Glomerular visceral epithelial cell (primary cell): ENCODE results near the gene PKM.
A peak's percentile ranks its signal among the peaks of the same experiment; 100 is the strongest.
"Not testable (repeated sequence)": the region's sequence is repeated elsewhere in the genome, so short reads cannot be mapped to it uniquely, and the experiment has no call there.

ENCODE experiments used
- DNase-seq: peaks from one replicate; pipeline ENCODE4 v3.0.0-alpha.2; 2016; ENCODE audit errors: extremely low spot score

PKM gene

GRCh38 chr15:72231066-72231832 lies at the start of gene PKM:
PKM (minus strand) TSS chr15:72231190; CDS start chr15:72219097, 12,093 bp downstream.
- peak; percentile 98 for DNase-seq

DNA sequence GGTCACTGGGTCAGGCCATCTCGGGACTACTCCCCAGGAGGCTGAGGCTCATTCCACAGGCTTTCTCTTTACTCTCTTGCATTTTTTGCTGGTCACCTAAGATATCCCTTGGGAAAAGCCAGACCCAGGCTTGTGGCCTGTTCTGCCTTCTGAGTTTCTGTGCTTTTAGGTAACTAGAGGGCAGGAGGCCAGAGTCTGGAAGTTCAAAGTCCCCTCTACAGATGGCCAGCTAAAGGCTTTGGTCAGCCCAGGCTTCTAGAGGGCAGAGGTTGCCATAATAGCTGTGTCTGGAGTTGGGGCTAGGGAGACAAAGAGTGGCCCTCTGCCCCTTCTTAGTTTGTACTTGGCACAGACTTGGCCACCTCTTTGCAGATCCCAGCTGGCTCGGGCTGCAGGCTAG lies 49.8 kb upstream of the PKM start:
- DNase-seq: no peak

GRCh38 chr15:72278737-72279136 lies 47.7 kb upstream of the PKM start:
- no peak for DNase-seq

GRCh38 chr15:72276326-72276700 lies 45.3 kb upstream of the PKM start:
- no peak for DNase-seq

DNA sequence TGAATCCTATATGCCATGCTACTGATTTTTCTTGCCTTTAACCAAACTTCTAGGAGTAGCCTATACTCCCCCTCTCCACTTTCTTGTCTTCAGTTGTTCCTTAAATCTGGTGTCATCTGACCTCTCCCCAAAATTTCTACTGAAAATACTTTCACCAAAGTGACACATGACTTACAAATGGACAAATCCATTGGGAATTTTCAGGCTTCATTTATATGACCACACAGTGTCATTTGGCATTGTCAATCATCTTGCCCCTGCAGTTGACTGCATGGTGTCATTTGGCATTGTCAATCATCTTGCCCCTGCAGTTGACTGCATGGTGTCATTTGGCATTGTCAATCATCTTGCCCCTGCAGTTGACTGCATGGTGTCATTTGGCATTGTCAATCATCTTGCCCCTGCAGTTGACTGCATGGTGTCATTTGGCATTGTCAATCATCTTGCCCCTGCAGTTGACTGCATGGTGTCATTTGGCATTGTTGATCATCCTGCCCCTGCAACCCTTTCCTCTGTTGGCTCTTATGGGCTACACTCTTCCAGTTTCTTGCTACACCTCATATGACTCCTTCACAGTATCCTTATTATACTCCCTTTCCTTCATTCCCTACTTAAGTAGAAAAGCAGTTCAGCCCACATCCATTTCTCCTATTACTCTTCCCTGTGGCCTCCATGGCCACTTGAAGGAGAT lies 44.8 kb upstream of the PKM start:
- DNase-seq: not testable (repeated sequence)

DNA sequence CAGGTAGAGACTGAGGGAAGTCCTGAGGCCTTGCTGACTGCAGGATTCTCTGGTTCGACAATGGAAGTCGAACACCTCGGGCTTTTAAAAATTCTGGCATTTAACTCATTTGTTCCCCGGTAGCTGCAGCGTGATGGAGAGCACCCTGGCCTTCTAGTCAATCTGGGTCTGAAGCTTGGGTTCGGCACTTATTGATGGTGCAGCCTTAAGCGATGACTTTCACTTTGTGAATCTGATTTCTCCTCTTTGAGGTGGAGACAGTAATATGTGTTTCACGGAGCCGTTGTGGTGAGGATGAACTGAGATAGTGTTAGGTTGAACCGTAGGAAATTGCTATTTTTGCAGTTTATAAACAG lies 42.0 kb upstream of the PKM start:
- no peak for DNase-seq

DNA sequence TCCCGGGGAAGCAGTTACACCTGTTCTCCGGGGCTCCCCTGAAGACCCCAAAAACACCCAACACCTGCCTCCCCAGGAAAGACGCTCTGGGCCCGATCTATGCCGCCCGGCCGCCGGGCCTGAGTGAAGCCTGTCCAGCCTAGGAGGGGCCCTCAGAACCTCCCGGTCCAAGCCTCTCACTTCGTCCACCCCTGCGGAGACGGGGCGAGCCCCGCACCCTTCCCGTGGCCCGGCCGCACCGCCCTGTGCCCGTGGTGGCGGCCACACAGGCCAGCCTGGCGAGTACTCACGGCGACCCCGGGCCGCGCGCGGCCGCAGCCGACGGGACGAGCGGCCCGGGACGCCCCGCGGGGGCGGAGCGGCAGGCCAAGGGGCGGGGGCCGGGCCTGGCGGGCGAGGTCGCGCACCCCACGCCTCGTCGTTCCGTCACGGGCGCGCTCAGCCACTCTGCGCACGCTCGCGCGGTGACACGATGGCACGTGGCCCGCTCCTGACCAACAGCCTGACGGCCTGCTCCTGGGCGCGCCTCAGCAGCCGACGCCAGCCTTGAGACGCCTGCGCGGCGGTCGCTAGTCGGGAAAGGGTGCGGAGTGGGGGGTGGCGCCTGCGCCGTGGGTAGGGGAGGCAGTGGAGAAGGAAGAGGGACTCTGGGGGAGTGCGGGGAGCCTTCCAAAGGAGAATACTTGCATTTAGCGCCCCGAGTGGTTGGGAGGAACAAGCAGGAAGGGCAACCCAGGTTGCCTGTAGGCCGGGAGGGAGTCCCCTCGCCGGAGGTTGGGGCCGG lies 41.4 kb upstream of the PKM start, which contains the start of gene PARP6:
Gene PARP6 (minus strand): TSS at position 342 of the 784 bp plus-strand sequence. CDS start 5,077 bp downstream, outside the sequence.
- peak; percentile 99 for DNase-seq

DNA sequence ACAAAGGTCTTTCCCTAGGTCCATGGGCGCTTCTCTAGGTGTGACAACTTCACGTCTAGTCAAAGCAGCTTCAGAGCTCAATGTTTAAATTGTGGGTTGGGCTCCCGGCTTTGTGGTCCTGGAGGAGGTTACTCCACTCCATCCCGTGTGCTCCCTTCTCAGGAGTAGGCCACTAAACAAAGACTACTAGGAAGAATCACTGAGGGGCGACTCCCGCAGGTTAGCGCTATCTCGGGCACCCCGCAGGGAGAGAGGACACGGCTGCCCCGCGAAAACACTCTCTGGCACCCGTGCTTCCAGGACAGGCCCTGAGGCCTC lies 40.9 kb upstream of the PKM start:
- DNase-seq: peak; percentile 31

- no peak for DNase-seq
Measured at GRCh38 chr15:72271221-72271620, 40.2 kb upstream of the PKM start.

DNA sequence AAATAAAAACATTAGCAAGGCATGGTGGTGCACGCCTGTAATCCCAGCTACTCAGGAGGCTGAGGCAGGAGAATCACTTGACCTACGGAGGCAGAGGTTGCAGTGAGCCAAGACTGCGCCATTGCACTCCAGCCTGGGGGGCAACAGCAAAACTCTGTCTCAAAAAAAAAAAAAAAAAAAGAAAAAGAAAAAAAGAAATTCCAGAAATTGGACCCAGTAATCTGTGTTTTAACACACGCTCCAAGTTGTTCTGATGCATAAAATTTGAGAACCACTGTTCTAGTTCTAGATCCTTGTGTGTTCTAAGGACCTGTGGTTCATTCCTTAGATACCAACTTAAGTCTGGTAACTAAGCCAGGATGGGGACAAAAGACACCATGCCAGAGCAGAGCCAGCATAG lies 38.7 kb upstream of the PKM start:
- DNase-seq: no peak

- no peak for DNase-seq
Measured at GRCh38 chr15:72265031-72265430, 34.0 kb upstream of the PKM start.

DNA sequence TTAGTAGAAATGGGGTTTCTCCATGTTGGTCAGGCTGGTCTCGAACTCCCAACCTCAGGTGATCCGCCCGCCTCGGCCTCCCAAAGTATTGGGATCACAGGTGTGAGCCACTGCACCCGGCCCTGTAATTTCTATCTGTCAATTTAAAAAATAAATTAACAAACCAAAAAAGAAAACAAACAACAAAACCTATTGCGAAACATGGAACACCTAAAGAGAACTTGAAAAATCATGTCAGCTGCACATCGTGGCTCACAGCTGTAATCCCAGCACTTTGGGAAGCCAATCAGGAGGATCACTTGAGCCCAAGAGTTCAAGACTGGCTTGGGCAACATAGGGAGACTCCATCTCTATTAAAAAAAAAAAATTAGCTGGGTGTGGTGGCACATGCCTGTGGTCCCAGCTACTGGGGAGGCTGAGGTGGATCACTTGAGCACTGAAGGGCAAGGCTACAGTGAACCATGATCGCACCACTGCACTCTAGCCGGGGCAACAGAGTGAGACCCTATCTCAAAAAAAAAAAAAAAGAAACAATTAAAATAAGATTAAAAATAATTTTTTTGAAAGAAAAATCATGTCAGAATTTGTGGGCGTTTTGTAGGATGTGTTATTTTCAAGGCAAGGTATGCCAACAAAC lies 21.8 kb upstream of the PKM start:
- no peak for DNase-seq

DNA sequence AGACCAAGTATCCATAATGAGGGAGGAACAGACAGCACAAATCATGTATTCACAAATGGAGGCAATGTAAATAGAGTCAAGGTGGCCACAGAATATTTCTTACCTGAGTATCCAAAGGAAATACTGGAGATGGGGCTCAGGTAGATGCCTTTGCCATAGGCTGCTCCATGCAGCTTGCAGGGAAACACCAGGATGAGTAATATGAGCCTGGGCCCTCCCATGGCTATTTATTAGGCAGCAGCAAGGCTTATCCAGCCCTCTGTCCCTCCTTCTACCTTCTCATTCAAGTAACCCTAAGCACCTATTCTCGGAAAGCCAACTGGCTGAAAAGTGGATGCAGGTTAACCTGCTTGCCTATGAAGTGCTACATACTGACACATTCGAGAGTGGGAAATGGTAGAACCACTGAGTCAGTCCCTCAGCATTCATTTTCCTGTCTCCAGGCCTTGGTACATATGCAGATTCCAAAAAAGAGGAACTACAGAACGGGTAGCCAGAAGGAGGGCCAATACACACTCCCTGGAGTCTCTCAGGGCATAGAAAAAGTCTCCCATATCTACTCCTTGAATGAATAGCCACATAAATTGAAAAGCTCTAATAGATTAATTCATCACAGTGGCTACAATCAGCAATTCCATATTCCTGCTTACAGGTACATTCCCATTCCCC lies 18.3 kb upstream of the PKM start:
- DNase-seq: no peak

DNA sequence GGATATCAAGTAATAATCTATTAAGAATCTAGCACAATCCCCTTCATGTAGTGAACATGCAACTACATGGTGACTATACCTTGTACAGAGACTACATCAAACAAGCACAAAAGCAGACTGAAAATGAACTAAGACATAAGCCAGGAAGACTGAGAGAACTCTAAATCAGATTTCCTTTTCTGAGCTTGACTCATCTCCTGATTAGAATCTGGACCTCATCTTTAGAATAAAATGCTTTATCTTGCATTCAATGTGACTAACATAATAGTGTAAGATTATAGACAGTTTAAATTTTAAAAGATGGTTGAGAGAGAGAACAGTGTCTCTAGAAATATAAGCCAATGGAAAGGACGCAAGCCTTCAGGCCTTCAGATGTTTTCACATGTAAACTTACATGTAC lies 17.5 kb upstream of the PKM start:
- DNase-seq: no peak

DNA sequence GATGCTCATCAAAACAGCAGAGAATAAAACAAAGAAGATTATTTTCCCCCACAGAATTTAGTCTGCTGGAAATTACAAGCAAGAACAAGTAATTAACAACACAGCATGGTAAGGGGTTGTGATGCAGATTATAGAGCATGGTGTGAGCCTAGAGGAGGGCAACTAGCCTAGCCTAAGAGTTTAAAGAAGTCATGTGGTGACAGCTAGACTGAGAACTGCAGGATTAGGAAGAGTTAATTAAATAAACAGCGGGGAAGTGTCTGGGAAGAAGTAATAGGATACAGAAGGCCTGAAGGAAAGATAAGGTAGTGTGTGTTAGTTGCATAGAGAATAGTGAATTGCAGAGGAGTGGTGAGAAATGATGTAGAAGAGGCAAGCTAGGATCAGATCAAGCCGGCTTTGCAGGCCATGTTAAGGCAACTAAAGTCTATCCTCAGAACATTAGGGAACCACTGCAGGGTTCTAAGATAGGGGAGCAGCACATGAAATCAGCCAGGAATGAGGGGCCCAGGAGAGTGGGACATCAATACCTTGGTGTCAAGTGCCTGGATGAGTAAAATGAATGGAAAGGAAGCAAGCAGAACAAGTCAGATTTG lies 11.9 kb upstream of the PKM start:
- DNase-seq: no peak

DNA sequence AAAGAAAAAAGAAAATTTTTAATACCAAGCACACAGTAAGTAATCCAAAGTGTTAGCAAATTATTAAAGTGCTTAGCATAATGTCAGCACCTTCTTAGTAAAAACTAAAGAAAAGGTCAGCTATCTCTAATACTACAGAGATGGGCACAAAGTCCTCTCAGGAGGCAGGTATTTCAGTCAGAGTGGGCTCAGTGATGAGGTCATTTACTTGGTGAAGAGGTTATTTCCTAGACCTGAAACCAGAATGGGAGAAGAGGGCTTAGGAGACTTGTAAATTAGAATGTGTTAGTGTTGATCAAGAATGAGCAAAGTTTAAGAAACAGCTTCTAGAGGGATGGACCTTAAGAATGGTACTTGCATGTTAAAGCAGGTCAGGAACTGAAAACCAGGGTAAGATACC lies 8.7 kb upstream of the PKM start:
- no peak for DNase-seq

GRCh38 chr15:72238586-72238985 lies 7.6 kb upstream of the PKM start:
- no peak for DNase-seq

- DNase-seq: no peak
Measured at GRCh38 chr15:72237853-72238224, 6.8 kb upstream of the PKM start.

- peak; percentile 96 for DNase-seq
Measured at GRCh38 chr15:72237029-72237852, 6.3 kb upstream of the PKM start.

DNA sequence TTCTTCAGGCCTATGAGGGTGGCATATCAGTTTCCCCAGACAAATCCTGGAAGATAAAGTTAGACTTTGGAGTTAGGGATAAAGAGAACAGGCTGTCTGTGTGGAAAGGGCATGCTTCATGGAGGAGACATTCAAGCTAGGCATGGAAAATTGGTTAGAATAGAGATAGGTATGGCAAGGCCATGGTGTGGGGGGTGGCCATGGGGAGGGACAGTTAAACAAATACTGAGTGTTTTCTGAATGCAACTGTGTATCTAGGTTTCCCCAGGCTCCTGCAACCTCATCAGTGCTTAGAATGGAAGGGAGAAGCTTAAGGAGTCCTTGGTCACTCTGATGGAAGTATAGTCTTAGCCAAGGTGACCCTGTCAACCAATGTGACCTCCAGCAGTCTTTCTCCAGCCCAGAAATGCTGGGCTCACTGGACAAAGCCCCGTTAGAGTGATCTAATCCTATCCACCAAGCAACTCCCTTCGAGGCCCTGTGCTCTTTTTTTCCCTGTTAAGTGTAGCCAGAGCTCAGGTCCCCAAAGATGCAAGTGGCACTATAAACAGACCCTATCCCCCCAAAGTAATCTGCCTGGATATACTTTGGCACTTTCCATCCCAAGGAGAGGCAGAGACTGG lies 5.5 kb upstream of the PKM start:
- no peak for DNase-seq
